CD4-positive, CD25-positive, alpha-beta regulatory T cell (primary cell): ENCODE data around the gene OVCA2. TPM values are rescaled to one million over a fixed set of nuclear protein-coding genes. Genes with fewer than 3 reads are reported as not detected.

ENCODE experiments used
- ATAC-seq, 2 donors: fragments of 150-1000 bp; cut with Tn5 transposase; one replicate each; pipeline ENCODE4 v1.10.0; 2021; ENCODE audit warnings: low read depth in 2 of 2, moderate number of reproducible peaks in 2 of 2, moderate library complexity in 1 of 2
- DNase-seq, 3 donors: peaks; one replicate each; pipeline versions ENCODE4 v3.0.0 to v3.0.0-alpha.2; 2012 to 2022; ENCODE audit warnings: mixed read lengths in 1 of 3
- H3K27ac ChIP-seq: one replicate; pipeline ENCODE4 v1.7.0; 2013; ENCODE audit warnings: mild to moderate bottlenecking, low read length; ENCODE audit not compliant: insufficient read depth, poor library complexity, severe bottlenecking
- H3K27me3 ChIP-seq: one replicate; pipeline ENCODE4 v1.7.0; 2013; ENCODE audit warnings: low read length; ENCODE audit not compliant: control insufficient read depth, insufficient read depth
- H3K36me3 ChIP-seq: one replicate; pipeline ENCODE4 v1.7.0; 2013; ENCODE audit warnings: mild to moderate bottlenecking, low read length, moderate library complexity; ENCODE audit not compliant: control insufficient read depth, insufficient read depth
- H3K4me1 ChIP-seq: 2 replicates; pipeline ENCODE4 v1.7.0; 2013; ENCODE audit warnings: mild to moderate bottlenecking, low read length; ENCODE audit not compliant: insufficient read depth, control insufficient read depth, poor library complexity, severe bottlenecking
- H3K4me3 ChIP-seq: one replicate; pipeline ENCODE4 v1.7.0; 2013; ENCODE audit warnings: low read depth, mild to moderate bottlenecking, low read length, moderate library complexity
- H3K9me3 ChIP-seq, 2 experiments: 1 replicate in 1 of 2; 2 replicates in 1 of 2; pipeline ENCODE4 v1.7.0; 2013; ENCODE audit warnings: low read length in 2 of 2, mild to moderate bottlenecking in 1 of 2, moderate library complexity in 1 of 2; ENCODE audit not compliant: control insufficient read depth in 2 of 2
- H3K27ac Mint-ChIP-seq, 3 donors: one replicate each; pipeline ENCODE4 v1.8.0; 2020 to 2022; ENCODE audit warnings: mild to moderate bottlenecking in 3 of 3, mixed read lengths in 3 of 3, moderate library complexity in 2 of 3
- H3K27me3 Mint-ChIP-seq: one replicate; pipeline ENCODE4 v1.8.0; 2022; ENCODE audit warnings: mild to moderate bottlenecking, mixed read lengths
- H3K36me3 Mint-ChIP-seq: one replicate; pipeline ENCODE4 v1.8.0; 2020; ENCODE audit warnings: mixed read lengths
- H3K4me1 Mint-ChIP-seq, 4 donors: one replicate each; pipeline ENCODE4 v1.8.0; 2020 to 2022; ENCODE audit warnings: mixed read lengths in 4 of 4, mild to moderate bottlenecking in 1 of 4
- H3K4me3 Mint-ChIP-seq, 4 donors: one replicate each; pipeline ENCODE4 v1.8.0; 2020 to 2022; ENCODE audit warnings: mild to moderate bottlenecking in 4 of 4, mixed read lengths in 4 of 4, moderate library complexity in 3 of 4
- H3K9me3 Mint-ChIP-seq, 7 donors: one replicate each; pipeline ENCODE4 v1.8.0; 2020 to 2022; ENCODE audit warnings: mixed read lengths in 7 of 7, mild to moderate bottlenecking in 3 of 7, moderate library complexity in 2 of 7
- polyA plus RNA-seq, 4 donors: library from polyadenylated mRNA; unstranded; fragments of 300-500 nt; fragmentation: Illumina TruSeq; gene quantifications; one replicate each; pipeline ENCODE4 v1.2.3, GENCODE V29; 2021
- total RNA-seq: library from RNA; stranded (reverse); gene quantifications from one replicate; pipeline ENCODE4 v1.2.3, GENCODE V29; 2022

OVCA2 gene
- total and polyA plus RNA-seq, 5 donors from 2014 or later, result 30.8 to 106 (median 76.0) TPM

GRCh38 chr17:2070241-2071023 is 28.6 kb downstream of the OVCA2 start:
- peaks cover 15% of the 10 kb centered on the region for H3K4me1 ChIP-seq
- peak overlapping the region in 2 of 4 donors; percentile 41 to 65 for H3K4me3 Mint-ChIP-seq
- peaks cover 47% of the 10 kb centered on the region for H3K36me3 ChIP-seq
- peaks cover 11% of the 10 kb centered on the region for H3K27me3 Mint-ChIP-seq
- ATAC-seq, result peak; percentile 84
- H3K4me3 ChIP-seq, result no peak overlapping the region
- H3K27ac Mint-ChIP-seq, result peak overlapping the region; percentile 47 to 90 (median 55)
- H3K36me3 Mint-ChIP-seq, result peaks cover 59% of the 10 kb centered on the region
- H3K27me3 ChIP-seq, result no peaks in the 10 kb centered on the region
- DNase-seq, result peak in 2 of 3 donors; percentile 31 to 90
- no peak overlapping the region for H3K27ac ChIP-seq
- peaks cover 0 to 21% (median 11%) of the 10 kb centered on the region in 4 donors for H3K4me1 Mint-ChIP-seq
- no peaks in the 10 kb centered on the region for H3K9me3 ChIP-seq
- no peaks in the 10 kb centered on the region for H3K9me3 Mint-ChIP-seq

DNA sequence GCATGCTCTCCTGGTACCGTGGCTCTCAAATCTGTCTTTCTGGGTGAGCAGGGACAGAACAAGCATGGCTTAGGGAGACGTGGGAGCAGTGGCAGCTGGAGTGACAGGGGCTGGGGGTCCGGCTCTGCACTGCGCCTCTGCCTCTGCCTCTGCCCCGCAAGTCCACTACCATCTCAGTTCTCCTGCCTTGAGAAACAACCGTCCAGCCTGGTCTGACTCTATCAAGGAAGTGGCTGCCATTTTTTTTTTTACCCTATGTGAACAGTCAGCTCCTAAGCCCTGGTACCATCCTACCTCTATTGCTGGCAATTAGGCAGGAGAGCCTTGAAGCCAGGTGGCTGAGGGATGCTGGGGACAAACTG is 29.2 kb downstream of the OVCA2 start:
- Histone ChIP-seq H3K27ac (no peak overlapping the region), H3K36me3 (peaks cover 41% of the 10 kb centered on the region), H3K9me3 (no peaks in the 10 kb centered on the region), H3K27me3 (no peaks in the 10 kb centered on the region), H3K4me1 (peaks cover 15% of the 10 kb centered on the region), H3K4me3 (no peak overlapping the region)
- H3K36me3 Mint-ChIP-seq, result peaks cover 54% of the 10 kb centered on the region
- DNase-seq, result no peak
- H3K4me3 Mint-ChIP-seq, result peak overlapping the region in 1 of 4 donors; percentile 65
- peak overlapping the region in 1 of 3 donors; percentile 90 for H3K27ac Mint-ChIP-seq
- no peak for ATAC-seq
- peaks cover 0 to 22% (median 11%) of the 10 kb centered on the region in 4 donors for H3K4me1 Mint-ChIP-seq
- H3K27me3 Mint-ChIP-seq, result peaks cover 11% of the 10 kb centered on the region
- no peaks in the 10 kb centered on the region for H3K9me3 Mint-ChIP-seq

DNA sequence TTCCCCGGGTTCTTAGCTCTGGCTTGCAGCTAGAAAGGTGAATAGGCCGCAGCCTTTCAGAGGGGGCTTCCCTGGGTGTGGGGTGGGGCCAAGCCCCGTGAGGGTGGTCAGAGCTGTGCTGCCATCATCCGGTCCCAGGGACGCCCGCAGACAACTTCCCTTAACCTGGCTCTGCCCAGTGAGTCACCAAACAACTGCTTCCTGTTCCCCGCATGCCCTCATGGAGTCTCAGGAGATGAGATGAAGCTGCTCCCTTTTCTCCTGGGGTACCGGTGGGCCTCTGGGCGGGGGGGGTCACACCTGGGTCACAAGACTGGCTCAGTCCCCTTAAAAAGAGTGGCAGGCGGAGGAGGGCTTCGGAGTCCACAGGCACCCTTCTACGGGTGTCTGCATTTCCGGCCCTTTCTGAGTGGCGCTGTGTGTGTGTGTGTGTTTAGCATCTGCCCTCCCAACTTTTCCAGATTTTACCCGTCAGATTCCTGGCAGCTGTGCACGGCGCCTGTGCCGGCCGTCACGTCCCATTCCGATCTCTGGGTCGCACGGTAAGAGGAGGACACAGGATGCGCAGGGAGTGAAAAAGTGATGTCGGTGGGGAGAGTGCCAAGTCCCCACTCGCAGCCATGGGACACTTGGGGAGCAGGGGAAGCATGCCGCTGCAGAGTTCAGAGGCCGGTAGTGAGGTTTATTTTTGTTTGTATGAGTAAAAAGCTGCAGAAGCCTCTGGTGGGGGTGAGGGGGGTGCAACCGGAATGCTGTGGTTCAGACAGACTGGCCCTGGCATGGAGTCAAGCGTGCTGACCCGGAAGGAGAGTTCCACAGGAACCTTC is 29.8 kb downstream of the OVCA2 start:
- H3K27ac Mint-ChIP-seq, result no peak overlapping the region
- no peak overlapping the region for H3K27ac ChIP-seq
- H3K4me3 ChIP-seq, result no peak overlapping the region
- H3K27me3 ChIP-seq, result no peaks in the 10 kb centered on the region
- ATAC-seq (no peak), DNase-seq (no peak)
- no peaks in the 10 kb centered on the region for H3K9me3 Mint-ChIP-seq
- H3K4me1 ChIP-seq, result peaks cover 15% of the 10 kb centered on the region
- peak overlapping the region in 1 of 4 donors; percentile 65 for H3K4me3 Mint-ChIP-seq
- peaks cover 0 to 22% (median 11%) of the 10 kb centered on the region in 4 donors for H3K4me1 Mint-ChIP-seq
- peaks cover 39% of the 10 kb centered on the region for H3K36me3 ChIP-seq
- H3K9me3 ChIP-seq, result no peaks in the 10 kb centered on the region
- H3K27me3 Mint-ChIP-seq, result peaks cover 11% of the 10 kb centered on the region
- H3K36me3 Mint-ChIP-seq, result peaks cover 55% of the 10 kb centered on the region

GRCh38 chr17:2074919-2075318 is 33.1 kb downstream of the OVCA2 start:
- H3K27me3 Mint-ChIP-seq, result peaks cover 11% of the 10 kb centered on the region
- Histone ChIP-seq H3K4me1 (peaks cover 13% of the 10 kb centered on the region), H3K27me3 (no peaks in the 10 kb centered on the region), H3K36me3 (peaks cover 39% of the 10 kb centered on the region), H3K4me3 (no peak overlapping the region), H3K9me3 (no peaks in the 10 kb centered on the region), H3K27ac (no peak overlapping the region)
- DNase-seq (no peak), ATAC-seq (no peak)
- no peaks in the 10 kb centered on the region for H3K9me3 Mint-ChIP-seq
- H3K27ac Mint-ChIP-seq, result no peak overlapping the region
- H3K4me1 Mint-ChIP-seq, result peaks cover 0 to 15% (median 11%) of the 10 kb centered on the region in 4 donors
- H3K4me3 Mint-ChIP-seq, result no peak overlapping the region
- H3K36me3 Mint-ChIP-seq, result peaks cover 55% of the 10 kb centered on the region

DNA sequence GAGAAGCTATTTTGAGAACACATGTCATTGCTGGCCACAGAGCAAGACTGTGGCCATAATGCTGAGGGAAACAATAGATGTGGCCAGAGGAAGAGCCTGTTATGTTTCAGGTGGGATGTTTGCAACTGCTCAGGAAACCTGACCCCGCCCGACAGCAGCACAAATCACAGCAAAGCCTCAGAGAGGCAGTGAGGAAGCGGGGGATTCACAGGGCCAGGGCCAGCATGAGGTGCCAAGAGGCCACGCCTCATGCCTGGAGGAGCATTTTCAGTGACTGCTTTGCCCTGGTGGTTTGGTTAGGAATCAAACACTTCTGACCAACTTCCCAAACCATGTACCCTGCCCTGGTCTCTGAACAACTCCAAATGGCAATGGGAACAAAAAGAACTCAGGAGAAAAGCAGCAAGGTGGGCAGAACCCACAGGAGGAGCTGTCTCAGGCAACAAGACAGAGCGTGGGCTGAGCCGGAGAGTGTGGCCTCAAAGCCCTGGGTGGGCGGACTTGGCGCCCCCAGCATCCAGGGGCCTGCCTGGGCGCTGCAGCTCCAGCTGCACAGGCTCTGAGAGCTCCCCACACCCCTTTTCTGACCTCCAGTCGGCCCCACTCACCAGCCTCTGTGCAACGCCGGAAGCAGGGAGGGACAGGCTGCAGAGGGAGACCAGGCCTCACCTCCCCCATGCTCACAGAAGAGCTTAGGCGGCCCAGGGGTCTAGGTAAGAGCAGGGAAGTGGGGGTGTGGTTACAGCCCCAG is 33.7 kb downstream of the OVCA2 start:
- H3K27me3 Mint-ChIP-seq, result peaks cover 11% of the 10 kb centered on the region

GRCh38 chr17:2076087-2076984 is 34.5 kb downstream of the OVCA2 start:
- Mint-ChIP-seq H3K36me3 (peaks cover 53% of the 10 kb centered on the region), H3K27me3 (peaks cover 5% of the 10 kb centered on the region), H3K9me3 (no peaks in the 10 kb centered on the region), H3K4me1 (peaks cover 0 to 3% (median 1%) of the 10 kb centered on the region in 4 donors), H3K27ac (no peak overlapping the region), H3K4me3 (peak overlapping the region in 1 of 4 donors; percentile 17)
- no peak overlapping the region for H3K4me3 ChIP-seq
- no peak for ATAC-seq
- no peak for DNase-seq
- no peak overlapping the region for H3K27ac ChIP-seq
- no peaks in the 10 kb centered on the region for H3K9me3 ChIP-seq
- H3K4me1 ChIP-seq, result no peaks in the 10 kb centered on the region
- H3K36me3 ChIP-seq, result peaks cover 49% of the 10 kb centered on the region
- H3K27me3 ChIP-seq, result no peaks in the 10 kb centered on the region

More for the DNA sequence above, 33.7 kb downstream of the OVCA2 start:
- Mint-ChIP-seq H3K27ac (no peak overlapping the region), H3K4me1 (peaks cover 0 to 9% (median 7%) of the 10 kb centered on the region in 4 donors), H3K9me3 (no peaks in the 10 kb centered on the region), H3K36me3 (peaks cover 51% of the 10 kb centered on the region), H3K4me3 (no peak overlapping the region)
- H3K27me3 ChIP-seq, result no peaks in the 10 kb centered on the region
- H3K27ac ChIP-seq, result no peak overlapping the region
- no peaks in the 10 kb centered on the region for H3K9me3 ChIP-seq
- DNase-seq (no peak), ATAC-seq (no peak)
- peaks cover 7% of the 10 kb centered on the region for H3K4me1 ChIP-seq
- no peak overlapping the region for H3K4me3 ChIP-seq
- H3K36me3 ChIP-seq, result peaks cover 43% of the 10 kb centered on the region

- H3K27ac Mint-ChIP-seq, result no peak overlapping the region
- no peaks in the 10 kb centered on the region for H3K27me3 ChIP-seq
- peak overlapping the region in 1 of 4 donors; percentile 18 for H3K4me3 Mint-ChIP-seq
- no peak overlapping the region for H3K4me3 ChIP-seq
- H3K36me3 Mint-ChIP-seq, result peaks cover 57% of the 10 kb centered on the region
- no peaks in the 10 kb centered on the region for H3K4me1 ChIP-seq
- H3K27ac ChIP-seq, result no peak overlapping the region
- no peaks in the 10 kb centered on the region for H3K9me3 ChIP-seq
- ATAC-seq, result no peak
- no peaks in the 10 kb centered on the region for H3K9me3 Mint-ChIP-seq
- DNase-seq, result no peak
- peaks cover 53% of the 10 kb centered on the region for H3K36me3 ChIP-seq
- H3K27me3 Mint-ChIP-seq, result peaks cover 5% of the 10 kb centered on the region
- H3K4me1 Mint-ChIP-seq, result peaks cover 0 to 2% (median 1%) of the 10 kb centered on the region in 4 donors
Observed at GRCh38 chr17:2077040-2077439, 35.2 kb downstream of the OVCA2 start.
